HepG2 (cell line): Measurements from ENCODE around the gene AIFM1.

Experiments
- CTCF ChIP-seq: sonication (generic); formaldehyde crosslinking; IDR thresholded peaks from 2 replicates; pipeline ENCODE4 v1.5.0; 2020; ENCODE audit warnings: mild to moderate bottlenecking, missing genetic modification reagents, moderate library complexity
- FOSL1 ChIP-seq: sonication (generic); formaldehyde crosslinking; IDR thresholded peaks from 2 replicates; pipeline ENCODE4 v1.9.0; 2021; ENCODE audit warnings: missing genetic modification reagents, borderline replicate concordance
- MAX ChIP-seq: IDR thresholded peaks from 2 replicates; pipeline ENCODE4 v1.6.1; 2012; ENCODE audit warnings: inconsistent platforms
- ZNF343 ChIP-seq: sonication (generic); formaldehyde crosslinking; IDR thresholded peaks from 2 replicates; pipeline ENCODE4 v1.4.0; 2020; ENCODE audit warnings: mild to moderate bottlenecking, missing genetic modification reagents

DNA sequence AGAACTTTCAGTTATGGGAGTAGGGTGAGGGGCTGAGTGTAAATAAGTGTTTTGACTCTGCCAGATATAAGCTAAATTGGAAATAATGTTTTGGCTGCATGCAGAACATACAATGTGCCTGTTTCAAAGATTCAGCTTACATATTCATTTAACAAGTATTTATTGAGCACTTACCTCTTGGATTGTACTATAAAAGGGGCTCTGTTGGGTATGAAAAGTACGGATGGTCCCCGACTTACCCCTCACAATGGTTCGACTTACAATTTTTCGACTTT lies 799 bp upstream of the AIFM1 start:
- TF ChIP-seq MAX (no peak), ZNF343 (CRISPR knock-in tag) (no peak), CTCF (CRISPR knock-in tag) (no peak), FOSL1 (CRISPR knock-in tag) (no peak)
